Measurements from ENCODE around the gene AP3B1.

AP3B1 gene

DNA sequence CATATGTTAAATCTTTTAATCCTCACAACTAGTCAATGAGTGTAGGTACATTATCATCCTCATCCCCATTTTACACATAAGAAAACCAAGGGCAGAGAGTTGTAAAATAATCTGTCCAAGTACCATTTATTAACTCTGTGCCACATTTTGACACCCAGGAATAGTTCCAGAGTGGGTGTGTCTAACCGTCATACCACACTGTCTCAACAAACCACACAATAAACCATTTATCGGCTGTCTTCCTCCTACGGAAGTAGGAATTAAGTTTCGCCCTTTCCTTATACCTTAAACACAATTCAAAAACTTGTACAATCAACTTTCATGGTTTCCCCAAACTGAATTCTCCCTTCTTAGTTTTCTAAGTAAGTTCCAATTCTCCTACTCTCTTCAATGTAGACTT lies 11.4 kb downstream of the AP3B1 start:
- H3K36me3 ChIP-seq (ENCODE audit: insufficient read depth, low read length), result no peaks in the 10 kb centered on the region
- H3K4me1 ChIP-seq (ENCODE audit: insufficient read depth, low read length), result no peaks in the 10 kb centered on the region
- H3K9me3 ChIP-seq (ENCODE audit: low read length), result peaks cover 4% of the 10 kb centered on the region
- no peak overlapping the region for H2AFZ ChIP-seq (ENCODE audit: low read depth, low read length)
- H3K27me3 ChIP-seq (ENCODE audit: insufficient read depth, low read length), result no peaks in the 10 kb centered on the region
- no peak overlapping the region for H3K4me3 ChIP-seq (ENCODE audit: low read length)

DNA sequence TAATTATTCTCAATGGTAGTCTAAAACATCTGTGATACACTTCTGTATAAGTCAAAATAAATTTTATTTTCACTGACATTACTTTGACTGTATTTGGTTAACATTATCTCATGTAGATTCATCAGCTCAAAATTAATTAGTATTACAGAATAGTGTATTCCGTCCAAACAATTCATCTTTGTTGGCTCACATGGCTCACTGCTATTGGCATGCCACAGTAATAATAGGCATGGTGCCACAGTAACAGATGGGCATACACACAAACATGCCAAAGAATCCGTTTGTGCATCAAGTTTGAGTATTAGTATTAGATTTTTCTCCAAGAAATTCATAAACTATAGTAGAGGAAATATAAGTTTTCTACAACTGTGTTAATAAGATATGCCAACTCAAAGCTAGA lies 14.2 kb downstream of the AP3B1 start:
- H3K36me3 ChIP-seq (ENCODE audit: insufficient read depth, low read length), result no peaks in the 10 kb centered on the region
- H2AFZ ChIP-seq (ENCODE audit: low read depth, low read length), result no peak overlapping the region
- H3K4me3 ChIP-seq (ENCODE audit: low read length), result no peak overlapping the region
- H3K9me3 ChIP-seq (ENCODE audit: low read length), result peaks cover 2% of the 10 kb centered on the region
- H3K4me1 ChIP-seq (ENCODE audit: insufficient read depth, low read length), result no peaks in the 10 kb centered on the region
- H3K27me3 ChIP-seq (ENCODE audit: insufficient read depth, low read length), result no peaks in the 10 kb centered on the region

DNA sequence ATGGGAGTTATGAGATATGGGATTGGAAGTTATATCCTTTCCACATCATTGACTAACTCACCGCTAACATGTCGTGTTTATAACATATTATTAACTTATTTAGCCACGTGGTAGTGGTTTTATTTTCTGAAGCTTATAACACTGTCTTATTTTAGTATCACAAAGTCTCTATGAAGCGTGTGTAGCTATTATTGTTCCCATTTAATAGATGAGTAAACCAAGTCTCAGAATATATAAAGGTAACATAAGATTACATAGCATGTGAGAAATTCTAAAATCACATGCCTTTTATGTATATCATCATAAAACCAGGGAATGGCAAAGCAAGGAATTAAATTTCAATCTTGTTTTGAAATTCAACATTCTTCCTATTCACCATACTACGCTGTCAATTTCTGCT lies 15.3 kb downstream of the AP3B1 start:
- no peak overlapping the region for H2AFZ ChIP-seq (ENCODE audit: low read depth, low read length)
- no peak overlapping the region for H3K4me3 ChIP-seq (ENCODE audit: low read length)
- H3K9me3 ChIP-seq (ENCODE audit: low read length), result peaks cover 2% of the 10 kb centered on the region
- no peaks in the 10 kb centered on the region for H3K36me3 ChIP-seq (ENCODE audit: insufficient read depth, low read length)
- H3K27me3 ChIP-seq (ENCODE audit: insufficient read depth, low read length), result no peaks in the 10 kb centered on the region
- H3K4me1 ChIP-seq (ENCODE audit: insufficient read depth, low read length), result no peaks in the 10 kb centered on the region

DNA sequence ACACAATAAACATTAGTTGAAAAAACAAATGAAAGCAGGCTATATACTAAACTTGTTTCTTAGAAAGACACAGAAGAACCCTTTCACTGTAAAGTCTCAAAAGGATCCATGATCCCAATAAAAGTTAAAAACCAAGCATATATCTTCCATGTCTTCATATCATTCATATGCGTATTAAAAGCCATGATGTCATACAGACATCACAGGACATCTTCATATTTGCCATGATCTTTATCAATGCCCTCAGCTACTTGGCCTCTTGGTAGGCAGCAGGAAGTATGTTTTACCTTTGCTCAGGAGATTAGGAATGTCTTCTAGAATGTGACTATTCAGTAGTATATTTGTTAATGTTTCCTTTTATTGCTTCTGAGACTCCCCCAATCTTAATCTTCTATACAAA lies 16.8 kb downstream of the AP3B1 start:
- Histone ChIP-seq H2AFZ (ENCODE audit: low read depth, low read length) (no peak overlapping the region), H3K4me3 (ENCODE audit: low read length) (no peak overlapping the region), H3K9me3 (ENCODE audit: low read length) (peaks cover 2% of the 10 kb centered on the region), H3K36me3 (ENCODE audit: insufficient read depth, low read length) (no peaks in the 10 kb centered on the region), H3K27me3 (ENCODE audit: insufficient read depth, low read length) (no peaks in the 10 kb centered on the region), H3K4me1 (ENCODE audit: insufficient read depth, low read length) (no peaks in the 10 kb centered on the region)

DNA sequence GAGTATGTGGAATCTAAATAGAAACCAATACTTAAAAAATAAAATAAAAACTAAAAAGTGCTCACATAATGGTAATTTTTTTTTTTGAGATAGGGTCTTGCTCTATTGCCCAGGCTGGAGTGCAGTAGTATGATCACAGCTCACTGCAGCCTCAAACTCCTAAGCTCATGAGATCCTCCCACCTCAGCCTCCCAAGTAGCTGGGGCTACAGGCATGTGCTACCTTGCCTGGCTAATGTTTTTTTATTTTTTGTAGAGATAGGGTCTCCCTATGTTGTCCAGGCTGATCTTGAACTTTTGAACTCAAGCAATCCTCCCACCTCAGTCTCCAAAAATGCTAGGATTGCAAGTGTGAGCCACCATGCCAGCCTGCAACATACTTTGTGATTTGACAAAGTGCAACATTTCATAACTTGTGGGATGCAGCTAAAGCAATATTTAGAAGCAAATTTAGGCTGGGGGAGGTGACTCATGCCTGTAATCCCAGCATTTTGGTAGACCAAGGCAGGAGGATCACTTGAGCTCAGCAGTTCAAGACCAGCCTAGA lies 18.4 kb downstream of the AP3B1 start:
- peaks cover 5% of the 10 kb centered on the region for H3K4me1 ChIP-seq (ENCODE audit: insufficient read depth, low read length)
- H2AFZ ChIP-seq (ENCODE audit: low read depth, low read length), result no peak overlapping the region
- no peaks in the 10 kb centered on the region for H3K9me3 ChIP-seq (ENCODE audit: low read length)
- H3K36me3 ChIP-seq (ENCODE audit: insufficient read depth, low read length), result no peaks in the 10 kb centered on the region
- no peak overlapping the region for H3K4me3 ChIP-seq (ENCODE audit: low read length)
- H3K27me3 ChIP-seq (ENCODE audit: insufficient read depth, low read length), result no peaks in the 10 kb centered on the region

DNA sequence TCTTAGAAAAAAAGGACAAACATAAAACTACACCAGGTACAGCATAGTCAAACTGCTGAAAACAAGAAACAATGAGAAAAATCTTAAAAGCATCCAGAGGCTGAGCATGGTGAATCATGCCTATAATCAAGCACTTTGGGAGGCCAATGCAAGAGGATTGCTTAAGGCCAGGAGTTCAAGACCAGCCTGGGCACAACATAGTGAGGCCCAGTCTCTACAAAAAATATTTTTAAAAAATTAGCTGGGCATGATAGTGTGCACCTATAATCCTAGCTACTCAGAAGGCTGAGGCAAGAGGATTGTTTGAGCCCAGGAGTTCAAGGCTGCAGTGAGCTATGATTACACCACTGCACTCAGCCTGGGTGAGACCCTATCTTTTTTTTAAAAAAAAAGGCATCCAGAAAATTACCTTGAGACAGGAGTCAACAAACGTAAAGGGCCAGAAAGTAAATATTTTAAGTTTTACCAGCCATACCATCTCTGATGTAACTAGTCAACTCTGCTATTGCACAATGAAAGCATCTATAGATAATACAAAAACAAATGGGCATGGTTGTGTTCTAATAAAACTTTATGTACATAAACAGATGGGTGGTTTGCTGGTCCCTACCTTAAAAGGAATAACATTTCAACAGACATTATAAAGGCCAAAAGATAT lies 19.8 kb downstream of the AP3B1 start:
- Histone ChIP-seq H3K36me3 (ENCODE audit: insufficient read depth, low read length) (no peaks in the 10 kb centered on the region), H3K27me3 (ENCODE audit: insufficient read depth, low read length) (no peaks in the 10 kb centered on the region), H3K4me3 (ENCODE audit: low read length) (no peak overlapping the region)

DNA sequence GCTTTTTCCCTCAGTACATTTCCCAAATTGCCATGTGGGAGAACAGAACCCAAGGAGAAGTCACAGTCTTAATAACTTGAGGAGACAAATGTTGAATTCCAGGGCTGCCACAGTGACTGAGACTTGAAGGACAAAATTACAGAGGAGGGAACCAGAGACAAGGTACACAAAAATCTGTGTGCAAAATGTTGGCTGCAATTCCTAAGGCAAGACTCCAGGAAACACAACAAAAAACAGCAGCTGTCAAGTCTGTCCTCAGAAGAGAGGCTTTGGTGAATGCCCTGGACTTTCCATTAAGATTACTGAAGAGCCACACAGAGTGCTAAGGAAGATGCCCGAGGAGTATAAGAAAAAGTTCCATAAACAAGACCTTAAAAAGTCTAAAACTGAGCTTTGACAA lies 21.1 kb downstream of the AP3B1 start:
- H3K9me3 ChIP-seq (ENCODE audit: low read length), result no peaks in the 10 kb centered on the region
- H3K4me3 ChIP-seq (ENCODE audit: low read length), result no peak overlapping the region
- H3K27me3 ChIP-seq (ENCODE audit: insufficient read depth, low read length), result no peaks in the 10 kb centered on the region
- H3K36me3 ChIP-seq (ENCODE audit: insufficient read depth, low read length), result no peaks in the 10 kb centered on the region
- no peak overlapping the region for H2AFZ ChIP-seq (ENCODE audit: low read depth, low read length)
- H3K4me1 ChIP-seq (ENCODE audit: insufficient read depth, low read length), result peaks cover 8% of the 10 kb centered on the region

More for the DNA sequence above, 19.8 kb downstream of the AP3B1 start:
- no peaks in the 10 kb centered on the region for H3K9me3 ChIP-seq (ENCODE audit: low read length)
- H2AFZ ChIP-seq (ENCODE audit: low read depth, low read length), result no peak overlapping the region
- peaks cover 5% of the 10 kb centered on the region for H3K4me1 ChIP-seq (ENCODE audit: insufficient read depth, low read length)

DNA sequence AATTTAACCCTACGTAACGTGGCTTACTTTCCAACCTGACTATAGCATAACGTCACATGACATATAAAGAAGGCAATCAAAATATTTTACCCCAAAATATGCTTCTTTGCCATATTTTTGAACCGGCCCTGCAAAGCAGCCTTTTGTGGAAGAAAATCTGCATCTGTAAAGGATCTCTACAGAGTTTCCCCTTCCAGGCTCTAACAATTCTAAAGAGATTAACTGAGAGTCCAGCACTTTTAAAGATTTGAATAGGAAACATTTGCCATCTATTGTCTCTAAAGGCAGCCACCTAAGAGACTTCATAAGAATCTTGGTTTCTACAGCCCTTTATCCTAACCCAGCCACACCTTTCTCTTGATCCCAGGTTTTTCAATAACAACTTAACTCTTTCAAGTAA lies 22.7 kb downstream of the AP3B1 start:
- H3K9me3 ChIP-seq (ENCODE audit: low read length), result no peaks in the 10 kb centered on the region
- no peak overlapping the region for H2AFZ ChIP-seq (ENCODE audit: low read depth, low read length)
- H3K4me1 ChIP-seq (ENCODE audit: insufficient read depth, low read length), result peaks cover 8% of the 10 kb centered on the region
- H3K4me3 ChIP-seq (ENCODE audit: low read length), result no peak overlapping the region
- no peaks in the 10 kb centered on the region for H3K36me3 ChIP-seq (ENCODE audit: insufficient read depth, low read length)
- no peaks in the 10 kb centered on the region for H3K27me3 ChIP-seq (ENCODE audit: insufficient read depth, low read length)

DNA sequence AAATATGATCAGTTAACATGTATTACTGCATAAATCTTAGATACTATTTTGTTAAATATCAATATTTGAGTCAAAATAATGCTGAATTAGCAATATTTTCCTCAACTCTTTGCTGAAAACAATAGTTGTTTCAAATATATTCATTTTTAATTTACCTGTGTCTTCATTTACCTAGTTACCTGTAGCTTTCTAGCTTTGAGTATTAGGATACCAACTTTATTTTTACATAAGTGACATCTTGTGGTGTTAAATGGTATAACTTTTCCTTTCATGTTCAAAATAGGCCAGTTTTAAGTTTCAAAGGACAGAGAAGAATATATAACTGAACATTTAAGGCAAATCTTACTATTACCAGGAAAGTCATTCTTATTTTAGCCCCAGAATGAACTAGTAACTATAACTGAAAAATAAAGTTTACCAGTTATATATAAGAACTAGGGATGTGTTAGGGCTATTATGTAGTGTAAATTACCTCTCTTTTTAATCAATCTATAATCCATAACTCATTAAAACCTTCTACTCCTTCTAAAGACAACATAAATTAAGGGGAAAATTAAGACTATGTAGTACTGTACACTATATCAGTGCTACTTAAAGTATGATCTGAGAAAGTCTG lies 25.3 kb downstream of the AP3B1 start:
- Histone ChIP-seq H3K27me3 (ENCODE audit: insufficient read depth, low read length) (no peaks in the 10 kb centered on the region), H3K36me3 (ENCODE audit: insufficient read depth, low read length) (peaks cover 19% of the 10 kb centered on the region), H2AFZ (ENCODE audit: low read depth, low read length) (no peak overlapping the region), H3K4me3 (ENCODE audit: low read length) (no peak overlapping the region), H3K9me3 (ENCODE audit: low read length) (peaks cover 2% of the 10 kb centered on the region), H3K4me1 (ENCODE audit: insufficient read depth, low read length) (peaks cover 8% of the 10 kb centered on the region)

DNA sequence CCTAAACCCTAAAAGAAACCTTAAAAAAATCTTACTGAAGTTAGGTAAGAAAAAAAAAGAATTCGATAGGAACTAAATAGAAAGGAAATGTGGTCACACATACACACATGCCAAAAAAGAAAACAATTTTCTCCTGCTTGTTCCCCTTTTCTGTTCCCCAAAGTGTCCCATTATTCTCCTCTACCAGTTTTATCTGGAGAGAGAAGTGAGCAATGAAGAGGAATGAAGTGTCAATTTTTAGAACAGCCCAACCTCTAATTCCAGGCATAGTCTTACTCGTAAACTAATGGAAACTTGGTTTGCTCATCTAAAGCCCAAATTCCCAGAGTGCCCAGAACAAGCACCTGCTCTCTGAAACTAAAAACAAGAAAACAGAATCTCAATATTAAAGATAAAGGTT lies 26.1 kb downstream of the AP3B1 start:
- no peaks in the 10 kb centered on the region for H3K27me3 ChIP-seq (ENCODE audit: insufficient read depth, low read length)
- no peak overlapping the region for H2AFZ ChIP-seq (ENCODE audit: low read depth, low read length)
- peaks cover 8% of the 10 kb centered on the region for H3K4me1 ChIP-seq (ENCODE audit: insufficient read depth, low read length)
- peaks cover 25% of the 10 kb centered on the region for H3K36me3 ChIP-seq (ENCODE audit: insufficient read depth, low read length)
- H3K9me3 ChIP-seq (ENCODE audit: low read length), result peaks cover 2% of the 10 kb centered on the region
- no peak overlapping the region for H3K4me3 ChIP-seq (ENCODE audit: low read length)

DNA sequence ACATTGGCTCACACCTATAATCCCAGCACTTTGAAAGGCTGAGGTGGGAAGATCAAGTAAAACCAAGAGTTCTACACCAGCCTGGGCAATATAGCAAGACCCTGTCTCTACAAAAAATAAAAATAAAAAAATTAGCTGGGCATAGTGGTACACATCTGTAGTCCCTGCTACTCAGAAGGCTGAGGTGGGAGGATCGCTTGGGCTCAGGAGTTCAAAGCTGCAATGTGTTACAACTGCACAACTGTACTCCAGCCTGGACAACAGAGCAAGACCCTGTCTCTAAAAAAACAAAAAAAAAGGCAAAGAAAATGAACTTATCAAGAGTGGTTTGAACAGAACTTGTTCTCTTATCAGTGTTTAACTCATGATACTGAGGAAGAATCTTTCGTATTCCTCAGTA lies 29.3 kb downstream of the AP3B1 start:
- Histone ChIP-seq H2AFZ (ENCODE audit: low read depth, low read length) (no peak overlapping the region), H3K9me3 (ENCODE audit: low read length) (peaks cover 3% of the 10 kb centered on the region), H3K4me1 (ENCODE audit: insufficient read depth, low read length) (peaks cover 2% of the 10 kb centered on the region), H3K27me3 (ENCODE audit: insufficient read depth, low read length) (no peaks in the 10 kb centered on the region), H3K36me3 (ENCODE audit: insufficient read depth, low read length) (peaks cover 42% of the 10 kb centered on the region), H3K4me3 (ENCODE audit: low read length) (no peak overlapping the region)

DNA sequence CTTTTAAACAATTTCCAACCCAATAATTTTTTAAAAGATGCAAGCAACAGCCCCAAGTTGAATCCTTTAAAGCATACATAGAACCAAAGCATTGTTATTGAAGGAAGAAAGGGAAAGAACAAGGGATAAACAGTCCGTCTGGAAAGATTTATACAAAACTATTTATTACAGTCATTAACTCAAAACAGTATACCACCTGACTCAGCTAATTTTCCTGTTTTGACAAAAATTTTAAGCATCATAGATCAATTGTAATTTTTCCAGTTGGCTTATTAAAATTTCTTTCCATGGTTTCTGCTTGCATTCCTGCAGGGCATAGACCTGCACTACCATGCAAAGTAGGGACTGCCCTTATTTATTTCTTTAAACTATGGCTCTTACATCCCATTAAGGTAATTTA lies 29.9 kb downstream of the AP3B1 start:
- Histone ChIP-seq H3K9me3 (ENCODE audit: low read length) (peaks cover 4% of the 10 kb centered on the region), H3K27me3 (ENCODE audit: insufficient read depth, low read length) (no peaks in the 10 kb centered on the region), H3K4me3 (ENCODE audit: low read length) (no peak overlapping the region), H3K4me1 (ENCODE audit: insufficient read depth, low read length) (peaks cover 2% of the 10 kb centered on the region), H2AFZ (ENCODE audit: low read depth, low read length) (no peak overlapping the region), H3K36me3 (ENCODE audit: insufficient read depth, low read length) (peaks cover 42% of the 10 kb centered on the region)

DNA sequence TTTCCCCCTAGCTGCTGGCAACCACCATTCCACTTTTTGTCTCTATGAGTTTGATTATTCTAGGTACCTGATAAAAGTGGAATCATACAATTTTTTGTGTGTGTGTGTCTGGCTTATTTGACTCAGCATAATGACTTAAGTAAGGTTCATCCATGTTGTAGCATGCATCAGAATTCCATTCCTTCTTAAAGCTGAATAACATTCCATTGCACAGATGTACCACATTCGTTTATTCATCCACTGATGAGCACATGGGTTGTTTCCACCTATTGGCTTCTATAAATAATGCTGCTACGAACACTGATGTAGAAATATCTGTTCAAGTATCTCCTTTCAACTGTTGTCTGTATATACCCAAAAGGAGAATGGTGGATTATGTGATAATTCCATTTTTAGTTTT lies 33.7 kb downstream of the AP3B1 start:
- H3K27me3 ChIP-seq (ENCODE audit: insufficient read depth, low read length), result no peaks in the 10 kb centered on the region
- H3K4me3 ChIP-seq (ENCODE audit: low read length), result no peak overlapping the region
- peaks cover 4% of the 10 kb centered on the region for H3K9me3 ChIP-seq (ENCODE audit: low read length)
- H3K36me3 ChIP-seq (ENCODE audit: insufficient read depth, low read length), result peaks cover 35% of the 10 kb centered on the region
- no peak overlapping the region for H2AFZ ChIP-seq (ENCODE audit: low read depth, low read length)
- H3K4me1 ChIP-seq (ENCODE audit: insufficient read depth, low read length), result no peaks in the 10 kb centered on the region

DNA sequence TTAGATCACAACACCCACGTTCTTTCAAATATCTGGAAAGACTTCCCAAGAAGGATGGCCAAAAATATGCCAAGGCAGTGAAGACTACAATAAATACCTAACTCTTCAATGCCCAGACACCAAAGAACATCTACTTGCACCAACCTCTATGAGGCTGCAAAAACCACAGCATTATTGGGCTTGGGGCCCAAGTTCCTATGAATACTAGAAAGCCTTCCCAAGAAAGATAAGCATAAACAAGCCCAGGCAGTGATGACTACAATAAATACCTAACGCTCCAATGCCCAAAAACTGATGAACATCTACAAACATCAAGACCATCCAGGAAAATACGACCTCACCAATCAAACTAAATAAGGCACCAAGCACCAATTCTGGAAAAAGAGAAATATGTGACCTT lies 41.3 kb downstream of the AP3B1 start:
- H3K9me3 ChIP-seq (ENCODE audit: low read length), result peaks cover 14% of the 10 kb centered on the region
- H3K36me3 ChIP-seq (ENCODE audit: insufficient read depth, low read length), result peaks cover 16% of the 10 kb centered on the region
- H3K4me1 ChIP-seq (ENCODE audit: insufficient read depth, low read length), result no peaks in the 10 kb centered on the region
- H2AFZ ChIP-seq (ENCODE audit: low read depth, low read length), result no peak overlapping the region
- no peak overlapping the region for H3K4me3 ChIP-seq (ENCODE audit: low read length)
- H3K27me3 ChIP-seq (ENCODE audit: insufficient read depth, low read length), result no peaks in the 10 kb centered on the region

Data from neuron (in vitro differentiated cells).